ENCODE results near the gene CD28. TPM values are rescaled to one million over a fixed set of nuclear protein-coding genes. Genes with fewer than 3 reads are reported as not detected.
"Not testable (repeated sequence)": the region's sequence is repeated elsewhere in the genome, so short reads cannot be mapped to it uniquely, and the experiment has no call there.

Gene CD28
- total RNA-seq, 1 donor from 2014 or later, result 2.7 TPM

- intact Hi-C loops (cut with DNase I), result no loop called here
- Histone ChIP-seq H3K27ac (no peak overlapping the region), H3K9me3 (no peaks in the 10 kb centered on the region), H3K27me3 (no peaks in the 10 kb centered on the region), H3K4me3 (no peak overlapping the region), H3K36me3 (no peaks in the 10 kb centered on the region), H3K4me1 (no peaks in the 10 kb centered on the region)
- no peak for TF ChIP-seq POLR2A (IDR thresholded peaks at IDR 0.05)
- no peak for TF ChIP-seq POLR2AphosphoS5 (IDR thresholded peaks at IDR 0.05; ENCODE audit: insufficient read depth in 1 of 2, low read depth in 1 of 2)
- no peak for TF ChIP-seq CTCF (IDR thresholded peaks at IDR 0.05)
- no peak for DNase-seq (ENCODE audit: extremely low spot score in 2 of 2)
These were observed 12.2 kb upstream of the CD28 start for GRCh38 chr2:203694191-203694590.

- intact Hi-C loops (cut with DNase I), result no loop called here
These were observed 9.2 kb upstream of the CD28 start for GRCh38 chr2:203697190-203697589.

GRCh38 chr2:203697763-203698162, 8.7 kb upstream of the CD28 start:
- intact Hi-C loops (cut with DNase I); H3K4me3 ChIP-seq; H3K9me3 ChIP-seq; H3K4me1 ChIP-seq; H3K36me3 ChIP-seq; H3K27ac ChIP-seq; H3K27me3 ChIP-seq; DNase-seq (ENCODE audit: extremely low spot score in 2 of 2): not testable (repeated sequence)

More at GRCh38 chr2:203697190-203697589, 9.2 kb upstream of the CD28 start:
- Histone ChIP-seq H3K4me3 (no peak overlapping the region), H3K36me3 (no peaks in the 10 kb centered on the region), H3K27me3 (no peaks in the 10 kb centered on the region), H3K4me1 (no peaks in the 10 kb centered on the region), H3K9me3 (no peaks in the 10 kb centered on the region), H3K27ac (no peak overlapping the region)
- DNase-seq (ENCODE audit: extremely low spot score in 2 of 2), result no peak
- no peak for TF ChIP-seq POLR2AphosphoS5 (IDR thresholded peaks at IDR 0.05; ENCODE audit: insufficient read depth in 1 of 2, low read depth in 1 of 2)
- no peak for TF ChIP-seq CTCF (IDR thresholded peaks at IDR 0.05)
- TF ChIP-seq POLR2A (IDR thresholded peaks at IDR 0.05), result no peak

- intact Hi-C loops (cut with DNase I); H3K4me3 ChIP-seq; DNase-seq (ENCODE audit: extremely low spot score in 2 of 2); H3K36me3 ChIP-seq; H3K27me3 ChIP-seq; H3K27ac ChIP-seq; H3K9me3 ChIP-seq; H3K4me1 ChIP-seq: not testable (repeated sequence)
These were observed 8.0 kb upstream of the CD28 start for GRCh38 chr2:203698410-203698809.

GRCh38 chr2:203704430-203704829, 2.0 kb upstream of the CD28 start:
- H3K4me1 ChIP-seq, result no peaks in the 10 kb centered on the region
- H3K4me3 ChIP-seq, result no peak overlapping the region
- H3K36me3 ChIP-seq, result no peaks in the 10 kb centered on the region
- no peaks in the 10 kb centered on the region for H3K9me3 ChIP-seq
- no peaks in the 10 kb centered on the region for H3K27me3 ChIP-seq
- H3K27ac ChIP-seq, result no peak overlapping the region
- no peak for TF ChIP-seq POLR2AphosphoS5 (IDR thresholded peaks at IDR 0.05; ENCODE audit: insufficient read depth in 1 of 2, low read depth in 1 of 2)
- TF ChIP-seq CTCF (IDR thresholded peaks at IDR 0.05), result no peak
- TF ChIP-seq POLR2A (IDR thresholded peaks at IDR 0.05), result no peak
- DNase-seq (ENCODE audit: extremely low spot score in 2 of 2), result no peak
- intact Hi-C loops (cut with DNase I), result no loop called here

- H3K27ac ChIP-seq, result no peak overlapping the region
- intact Hi-C loops (cut with DNase I), result no loop called here
- no peaks in the 10 kb centered on the region for H3K4me1 ChIP-seq
- no peaks in the 10 kb centered on the region for H3K27me3 ChIP-seq
- TF ChIP-seq CTCF (IDR thresholded peaks at IDR 0.05), result no peak
- no peak for TF ChIP-seq POLR2A (IDR thresholded peaks at IDR 0.05)
- TF ChIP-seq POLR2AphosphoS5 (IDR thresholded peaks at IDR 0.05; ENCODE audit: insufficient read depth in 1 of 2, low read depth in 1 of 2), result no peak
- no peak for DNase-seq (ENCODE audit: extremely low spot score in 2 of 2)
- H3K9me3 ChIP-seq, result no peaks in the 10 kb centered on the region
- H3K4me3 ChIP-seq, result no peak overlapping the region
- H3K36me3 ChIP-seq, result no peaks in the 10 kb centered on the region
These were observed 1.3 kb upstream of the CD28 start for GRCh38 chr2:203705178-203705577.

All from vagina (tissue), 2 donors.